Measurements from ENCODE around the gene BCLAF1.

Gene BCLAF1

GRCh38 chr6:136307351-136307750 lies 17.7 kb upstream of the BCLAF1 start:
- no peak for DNase-seq

GRCh38 chr6:136306466-136306865 lies 16.8 kb upstream of the BCLAF1 start:
- no peak for DNase-seq

- DNase-seq, result no peak
These were observed 14.8 kb upstream of the BCLAF1 start for GRCh38 chr6:136304410-136304809.

GRCh38 chr6:136303516-136303915 lies 13.9 kb upstream of the BCLAF1 start:
- DNase-seq, result no peak

DNA sequence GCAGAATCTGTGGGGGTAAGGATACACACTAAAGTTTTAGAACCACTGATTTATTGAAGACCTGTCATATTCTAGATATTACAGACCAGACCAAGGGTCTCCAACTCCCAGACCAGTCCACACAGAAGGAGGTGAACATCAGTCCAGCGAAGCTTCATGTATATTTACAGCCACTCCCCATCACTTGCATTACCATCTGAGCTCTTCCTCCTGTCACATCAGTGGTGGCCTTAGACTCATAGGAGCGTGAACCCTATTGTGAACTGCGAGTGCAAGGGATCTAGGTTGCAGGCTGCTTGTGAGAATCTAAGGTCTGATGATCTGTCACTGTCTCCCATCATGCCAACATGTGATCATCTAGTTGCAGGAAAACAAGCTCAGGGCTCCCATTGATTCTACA lies 5.0 kb upstream of the BCLAF1 start:
- DNase-seq, result no peak

- peak; percentile 9 for DNase-seq
These were observed 864 bp upstream of the BCLAF1 start for GRCh38 chr6:136290410-136291010.

DNA sequence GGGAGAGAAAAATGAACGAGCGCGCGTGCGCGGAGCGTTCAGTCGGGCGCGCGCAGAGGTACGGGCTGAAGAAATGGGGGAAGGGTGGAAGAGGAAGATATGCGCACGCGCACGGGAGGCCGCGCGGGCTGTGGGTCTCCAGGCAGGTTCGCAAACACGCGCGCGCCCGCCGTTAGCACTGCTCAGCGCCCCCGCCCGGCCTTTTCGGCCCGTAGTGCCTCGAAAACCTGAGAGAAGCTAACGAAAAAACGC lies 393 bp downstream of the BCLAF1 start:
- DNase-seq, result peak; percentile 23

GRCh38 chr6:136288566-136289326 lies 900 bp downstream of the BCLAF1 start:
- DNase-seq, result peak; percentile 21

- no peak for DNase-seq
These were observed 4.7 kb downstream of the BCLAF1 start for GRCh38 chr6:136284909-136285308.

GRCh38 chr6:136282906-136283305 lies 6.7 kb downstream of the BCLAF1 start:
- no peak for DNase-seq

GRCh38 chr6:136280032-136280609 lies 9.5 kb downstream of the BCLAF1 start:
- no peak for DNase-seq

DNA sequence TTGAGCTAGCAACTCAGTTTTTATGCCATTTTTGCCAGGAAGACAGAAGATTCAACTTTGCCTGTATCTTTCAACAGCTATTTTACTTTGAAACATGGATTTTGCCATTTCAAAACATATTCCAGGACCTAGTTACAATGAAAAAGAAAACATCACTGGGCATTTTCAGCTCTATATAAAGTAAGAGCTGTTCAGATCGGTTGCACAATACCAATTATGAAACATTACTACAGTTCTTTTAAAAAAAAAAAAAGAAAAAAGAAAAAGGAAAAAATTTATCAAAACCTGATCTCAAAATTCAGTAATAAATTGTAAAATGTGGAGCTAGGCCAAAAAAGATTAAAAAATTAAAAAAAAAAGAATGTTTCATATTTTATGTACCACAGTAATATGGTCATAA lies 15.6 kb downstream of the BCLAF1 start:
- DNase-seq, result no peak

GRCh38 chr6:136265101-136265500 lies 24.5 kb downstream of the BCLAF1 start:
- no peak for DNase-seq

DNA sequence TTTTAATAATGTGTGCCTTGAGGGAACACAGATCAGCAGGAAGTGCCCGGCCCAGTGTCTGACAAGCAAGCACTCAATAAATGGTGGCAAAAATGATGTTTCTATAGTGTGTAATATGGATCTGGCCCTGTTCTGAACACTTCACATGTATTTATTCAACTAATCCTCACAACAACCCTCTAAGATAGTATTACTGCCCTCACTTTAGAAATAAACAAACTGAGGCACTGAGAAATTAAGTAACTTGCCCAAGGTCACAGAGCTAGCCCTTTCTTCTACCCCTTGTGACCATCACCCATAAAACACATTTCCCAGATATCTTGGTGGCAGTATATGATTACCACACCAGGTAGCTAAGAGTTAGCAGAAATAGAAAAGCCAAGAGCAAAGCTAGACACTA lies 26.7 kb downstream of the BCLAF1 start:
- no peak for DNase-seq

DNA sequence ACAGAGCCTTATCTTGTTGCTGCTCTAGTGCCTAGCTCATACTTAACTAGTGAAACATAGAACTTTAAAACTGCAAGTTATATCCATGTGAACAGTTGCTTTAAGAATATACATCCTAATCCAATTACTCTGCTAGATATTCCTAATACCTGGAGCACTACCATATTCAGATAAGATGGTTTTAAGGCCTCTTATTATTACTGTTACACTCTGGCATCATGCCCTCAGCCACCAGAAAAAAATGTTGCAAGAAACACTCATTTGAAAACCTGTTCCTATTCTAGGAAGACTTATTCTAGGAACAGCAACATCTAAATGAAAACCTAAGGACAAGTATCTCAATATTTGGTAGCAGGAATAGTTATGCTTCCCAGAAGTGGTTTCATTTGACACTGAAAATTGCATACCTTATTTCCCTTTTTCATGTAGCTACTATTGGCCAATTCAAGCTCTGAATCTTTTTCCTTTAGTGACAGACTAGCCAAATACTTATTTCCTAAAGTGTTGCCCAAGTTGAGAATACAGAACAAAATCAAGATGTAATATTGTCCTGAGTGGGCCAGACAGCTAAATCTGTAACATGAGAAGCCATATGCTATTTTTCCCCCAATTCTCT lies 34.7 kb downstream of the BCLAF1 start:
- DNase-seq, result no peak

DNA sequence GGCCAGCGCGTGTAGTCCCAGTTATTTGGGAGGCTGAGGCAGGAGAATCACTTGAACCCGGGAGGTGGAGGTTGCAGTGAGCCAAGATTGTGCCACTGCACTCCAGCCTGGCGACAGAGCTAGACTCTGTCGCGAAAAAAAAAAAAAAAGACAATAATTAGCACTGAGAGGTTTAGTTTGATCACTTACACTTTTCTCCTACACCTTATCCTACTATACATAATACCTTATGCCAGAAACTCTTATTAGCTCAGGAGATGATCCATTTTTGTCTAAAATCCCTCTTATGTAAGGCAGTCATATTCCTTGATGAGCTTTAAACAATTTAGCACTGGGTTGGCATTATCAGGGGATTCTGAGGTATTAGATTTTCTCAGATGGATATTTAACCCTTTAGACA lies 35.9 kb downstream of the BCLAF1 start:
- no peak for DNase-seq

DNA sequence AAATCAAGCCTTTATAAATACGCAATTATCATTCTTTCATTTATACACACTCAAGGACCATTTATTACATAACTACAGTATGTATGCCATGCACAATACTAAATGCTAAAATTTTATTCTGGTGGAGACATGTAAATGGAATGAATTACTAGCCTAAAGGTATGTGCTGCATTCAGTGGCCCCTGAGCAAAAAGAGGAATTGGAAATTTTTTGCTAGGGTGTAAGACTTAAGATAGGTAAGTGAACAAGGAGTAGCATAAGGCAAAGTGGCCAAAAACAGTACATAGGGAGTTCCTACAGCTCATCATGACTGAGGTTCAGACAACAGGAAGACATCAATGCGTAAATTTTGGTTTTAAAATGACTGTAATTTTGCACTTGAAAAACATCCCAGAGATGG lies 37.2 kb downstream of the BCLAF1 start:
- no peak for DNase-seq

GRCh38 chr6:136251394-136251793 lies 38.3 kb downstream of the BCLAF1 start:
- no peak for DNase-seq

DNA sequence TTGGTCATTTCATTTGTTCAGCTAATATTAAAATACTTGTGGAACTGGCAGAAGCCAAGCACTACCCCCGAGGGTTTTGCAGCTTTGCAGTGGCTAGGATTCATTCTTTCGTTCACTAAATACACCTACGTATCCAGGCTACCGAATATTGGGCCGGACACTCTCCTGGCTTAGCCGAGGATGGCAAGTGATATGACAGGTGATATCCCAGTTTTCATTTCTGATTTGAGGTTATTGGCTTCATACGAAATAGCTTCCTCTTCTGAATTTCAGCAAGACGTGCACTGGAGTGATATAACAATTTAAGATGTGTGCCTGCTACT lies 39.0 kb downstream of the BCLAF1 start:
- DNase-seq, result no peak

GRCh38 chr6:136249811-136250685 lies 39.6 kb downstream of the BCLAF1 start, which contains the start of gene MTFR2:
Gene MTFR2 (minus strand): TSS chr6:136250311. CDS start chr6:136249099, 1,212 bp downstream.
- DNase-seq, result peak; percentile 93

DNA sequence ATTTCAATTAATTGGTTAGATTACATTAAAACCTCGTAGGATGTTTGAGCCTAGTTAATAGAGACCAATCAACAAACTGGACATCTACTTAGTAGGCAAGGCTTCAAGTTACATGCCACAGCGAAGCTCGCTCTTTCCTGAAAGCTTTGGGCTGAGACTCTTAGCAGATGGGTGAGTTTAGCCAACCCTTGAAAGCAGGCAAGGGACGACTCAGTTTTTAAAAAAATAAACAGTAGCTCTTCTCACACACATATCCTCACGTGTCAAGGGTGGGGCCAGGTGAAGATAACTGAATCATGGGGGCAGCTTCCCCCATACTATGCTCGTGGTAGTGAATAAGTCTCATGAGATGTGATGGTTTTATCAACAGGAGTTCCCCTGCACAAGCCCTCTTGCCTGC lies 40.3 kb downstream of the BCLAF1 start:
- no peak for DNase-seq

- no peak for DNase-seq
These were observed 45.5 kb downstream of the BCLAF1 start for GRCh38 chr6:136244061-136244616.
